Measurements from ENCODE around the gene CD226. TPM values are rescaled to one million over a fixed set of nuclear protein-coding genes. Genes with fewer than 3 reads are reported as not detected.

CD226 gene
- polyA plus RNA-seq, 1 of the 3 experiments (the other 2 are of a cell fraction) = 0.56 TPM

DNA sequence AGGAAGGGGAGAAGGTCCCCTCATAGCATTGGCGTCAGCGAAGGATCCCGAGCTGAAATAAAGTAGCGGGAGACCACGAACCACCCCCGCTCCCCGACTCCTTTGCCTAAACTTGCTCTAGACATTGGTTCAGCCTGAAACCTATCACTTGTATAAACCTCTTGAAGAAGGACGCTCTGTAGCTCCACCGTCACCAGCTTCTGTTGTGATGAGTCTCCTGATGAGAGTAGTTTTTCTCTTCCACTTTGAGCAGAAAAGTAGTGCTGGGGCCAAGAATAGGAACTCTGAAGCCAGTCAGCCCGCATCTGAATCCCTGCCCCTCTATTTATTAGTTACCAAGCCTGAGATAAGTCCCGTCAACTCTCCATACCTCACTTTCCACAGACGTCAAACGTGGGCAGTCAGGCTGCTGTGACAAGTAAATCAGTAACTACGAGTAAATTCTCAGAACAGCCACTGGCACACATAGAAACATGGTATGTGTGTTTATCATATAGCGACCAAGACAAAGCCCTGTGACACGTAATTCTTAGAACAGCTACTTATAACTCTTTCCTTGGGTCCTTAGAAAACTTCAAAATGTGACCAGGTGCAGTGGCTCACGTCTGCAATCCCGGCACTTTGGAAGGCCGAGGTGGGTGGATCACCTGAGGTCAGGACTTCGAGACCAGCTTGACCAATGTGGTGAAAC is 61.7 kb downstream of the CD226 start:
- Histone ChIP-seq H3K9ac (no peak overlapping the region), H3K27ac (ENCODE audit: low read depth in 2 of 2, low read length in 1 of 2) (no peak overlapping the region), H4K20me1 (ENCODE audit: insufficient read depth) (no peaks in the 10 kb centered on the region), H2AFZ (ENCODE audit: low read depth) (no peak overlapping the region), H3F3A (replicated peaks; ENCODE audit: insufficient read depth) (no peaks in the 10 kb centered on the region), H3K9me3 (no peaks in the 10 kb centered on the region; the same call in 1 of the 2 replicates), H3K36me3 (replicated peaks in 1 of 2; ENCODE audit: control insufficient read depth in 1 of 2, insufficient read depth in 2 of 2, low read length in 1 of 2) (no peaks in the 10 kb centered on the region), H3K9me2 (no peaks in the 10 kb centered on the region), H3K79me2 (ENCODE audit: insufficient read depth) (no peaks in the 10 kb centered on the region), H3K4me3 (ENCODE audit: low read depth in 2 of 2, low read length in 1 of 2) (no peak overlapping the region), H3K4me2 (no peak overlapping the region), H3K27me3 (ENCODE audit: insufficient read depth) (no peaks in the 10 kb centered on the region), H3K4me1 (ENCODE audit: control insufficient read depth in 1 of 2, insufficient read depth in 2 of 2, low read depth in 1 of 2, low read length in 1 of 2) (peaks cover 0 to 3% of the 10 kb centered on the region in 2 experiments; a peak in 2 of 4 replicates)
- no peak for DNase-seq
- CTCF ChIA-PET = no interaction called here
- POLR2A ChIA-PET = no interaction called here
- 93% methylated on average over 20 of the region's 20 CpGs for WGBS (ENCODE audit: low lambda C conversion rate)
- TF ChIP-seq CHD2 (IDR thresholded peaks at IDR 0.05; ENCODE audit: low read length, partially characterized antibody) = no peak
- TF ChIP-seq, protein P1, sequence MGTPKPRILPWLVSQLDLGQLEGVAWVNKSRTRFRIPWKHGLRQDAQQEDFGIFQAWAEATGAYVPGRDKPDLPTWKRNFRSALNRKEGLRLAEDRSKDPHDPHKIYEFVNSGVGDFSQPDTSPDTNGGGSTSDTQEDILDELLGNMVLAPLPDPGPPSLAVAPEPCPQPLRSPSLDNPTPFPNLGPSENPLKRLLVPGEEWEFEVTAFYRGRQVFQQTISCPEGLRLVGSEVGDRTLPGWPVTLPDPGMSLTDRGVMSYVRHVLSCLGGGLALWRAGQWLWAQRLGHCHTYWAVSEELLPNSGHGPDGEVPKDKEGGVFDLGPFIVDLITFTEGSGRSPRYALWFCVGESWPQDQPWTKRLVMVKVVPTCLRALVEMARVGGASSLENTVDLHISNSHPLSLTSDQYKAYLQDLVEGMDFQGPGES (IDR thresholded peaks at IDR 0.05; ENCODE audit: low read depth, low read length) = no peak
- TF ChIP-seq YY1 (IDR thresholded peaks at IDR 0.05; ENCODE audit: low read depth) = no peak
- no peak for TF ChIP-seq RFX5 (IDR thresholded peaks at IDR 0.05; ENCODE audit: low read length)
- TF ChIP-seq, protein P2, sequence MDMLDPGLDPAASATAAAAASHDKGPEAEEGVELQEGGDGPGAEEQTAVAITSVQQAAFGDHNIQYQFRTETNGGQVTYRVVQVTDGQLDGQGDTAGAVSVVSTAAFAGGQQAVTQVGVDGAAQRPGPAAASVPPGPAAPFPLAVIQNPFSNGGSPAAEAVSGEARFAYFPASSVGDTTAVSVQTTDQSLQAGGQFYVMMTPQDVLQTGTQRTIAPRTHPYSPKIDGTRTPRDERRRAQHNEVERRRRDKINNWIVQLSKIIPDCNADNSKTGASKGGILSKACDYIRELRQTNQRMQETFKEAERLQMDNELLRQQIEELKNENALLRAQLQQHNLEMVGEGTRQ (IDR thresholded peaks at IDR 0.05; ENCODE audit: borderline replicate concordance, low read depth, low read length) = no peak
- no peak for TF ChIP-seq TCF12 (IDR thresholded peaks at IDR 0.05)

DNA sequence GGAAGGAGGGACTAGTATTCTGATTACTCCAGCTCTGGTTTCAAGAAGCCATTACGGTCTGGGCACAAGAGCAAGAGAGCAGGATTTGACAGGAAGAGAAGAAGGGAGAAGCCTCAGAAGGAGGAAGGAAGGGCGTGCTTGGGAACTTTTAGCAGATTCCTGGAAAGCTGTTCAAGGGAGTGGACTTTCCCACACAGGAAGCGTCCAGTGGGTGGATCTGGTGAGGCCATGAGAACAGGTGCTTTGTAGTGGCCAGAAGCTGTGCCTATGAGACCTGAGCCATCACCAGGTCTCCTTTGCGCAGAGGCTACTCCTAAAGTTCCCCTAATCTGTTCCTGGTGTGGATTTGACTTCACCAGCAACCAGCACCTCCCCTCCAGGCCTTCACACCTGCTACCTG is 62.3 kb downstream of the CD226 start:
- Histone ChIP-seq H3K9me3 (no peaks in the 10 kb centered on the region; the same call in 1 of the 2 replicates), H3K4me2 (no peak overlapping the region), H3K27me3 (ENCODE audit: insufficient read depth) (no peaks in the 10 kb centered on the region), H3K9me2 (no peaks in the 10 kb centered on the region), H4K20me1 (ENCODE audit: insufficient read depth) (no peaks in the 10 kb centered on the region), H2AFZ (ENCODE audit: low read depth) (no peak overlapping the region), H3K4me3 (ENCODE audit: low read depth in 2 of 2, low read length in 1 of 2) (no peak overlapping the region), H3K79me2 (ENCODE audit: insufficient read depth) (no peaks in the 10 kb centered on the region), H3K4me1 (ENCODE audit: control insufficient read depth in 1 of 2, insufficient read depth in 2 of 2, low read depth in 1 of 2, low read length in 1 of 2) (peaks cover 0 to 3% of the 10 kb centered on the region in 2 experiments; a peak in 2 of 4 replicates), H3F3A (replicated peaks; ENCODE audit: insufficient read depth) (no peaks in the 10 kb centered on the region), H3K9ac (no peak overlapping the region), H3K27ac (ENCODE audit: low read depth in 2 of 2, low read length in 1 of 2) (no peak overlapping the region), H3K36me3 (replicated peaks in 1 of 2; ENCODE audit: control insufficient read depth in 1 of 2, insufficient read depth in 2 of 2, low read length in 1 of 2) (no peaks in the 10 kb centered on the region)
- no peak for TF ChIP-seq FOSL2 (IDR thresholded peaks at IDR 0.05; ENCODE audit: borderline replicate concordance, low read depth)
- ChIA-PET CTCF (no interaction called here), POLR2A (no interaction called here)
- no peak for DNase-seq
- 91% methylated on average over 4 of the region's 4 CpGs for WGBS (ENCODE audit: low lambda C conversion rate)

DNA sequence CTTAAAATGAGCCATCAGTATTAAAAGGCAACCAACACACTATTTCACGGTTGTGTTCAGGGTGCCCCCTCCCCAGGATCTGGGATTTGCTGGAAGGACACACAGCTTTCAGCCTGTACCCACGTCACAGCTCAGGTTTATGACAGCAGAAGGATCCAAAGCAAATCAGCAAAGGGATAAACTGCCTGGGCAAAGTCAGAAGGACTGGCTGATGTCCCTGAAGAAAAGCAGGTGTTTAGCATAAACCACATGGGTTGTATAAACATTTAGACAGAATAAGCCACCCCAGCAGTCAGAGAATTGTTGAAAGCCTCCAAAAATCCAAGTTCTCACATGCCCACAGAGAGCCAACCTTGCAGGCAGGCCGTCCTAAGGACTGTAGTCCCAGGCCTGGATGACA is 63.9 kb downstream of the CD226 start:
- POLR2A ChIA-PET = no interaction called here
- Histone ChIP-seq H3K4me3 (ENCODE audit: low read depth in 2 of 2, low read length in 1 of 2) (no peak overlapping the region), H3K9me3 (no peaks in the 10 kb centered on the region), H3F3A (replicated peaks; ENCODE audit: insufficient read depth) (no peaks in the 10 kb centered on the region), H3K27ac (ENCODE audit: low read depth in 2 of 2, low read length in 1 of 2) (no peak overlapping the region), H3K4me1 (ENCODE audit: control insufficient read depth in 1 of 2, insufficient read depth in 2 of 2, low read depth in 1 of 2, low read length in 1 of 2) (peaks cover 0 to 3% of the 10 kb centered on the region in 2 experiments; a peak in 2 of 4 replicates), H2AFZ (ENCODE audit: low read depth) (no peak overlapping the region), H4K20me1 (ENCODE audit: insufficient read depth) (no peaks in the 10 kb centered on the region), H3K9ac (no peak overlapping the region), H3K36me3 (replicated peaks in 1 of 2; ENCODE audit: control insufficient read depth in 1 of 2, insufficient read depth in 2 of 2, low read length in 1 of 2) (no peaks in the 10 kb centered on the region), H3K79me2 (ENCODE audit: insufficient read depth) (no peaks in the 10 kb centered on the region), H3K27me3 (ENCODE audit: insufficient read depth) (no peaks in the 10 kb centered on the region), H3K9me2 (no peaks in the 10 kb centered on the region), H3K4me2 (no peak overlapping the region)
- 52% methylated on average over 3 of the region's 3 CpGs for WGBS (ENCODE audit: low lambda C conversion rate)
- DNase-seq = no peak
- TF ChIP-seq EZH2phosphoT487 (IDR thresholded peaks at IDR 0.05; ENCODE audit: borderline replicate concordance, low read depth) (no peak), FOSL2 (IDR thresholded peaks at IDR 0.05; ENCODE audit: borderline replicate concordance, low read depth) (no peak), FOXM1 (IDR thresholded peaks at IDR 0.05; ENCODE audit: low read depth) (no peak), RCOR1 (IDR thresholded peaks at IDR 0.05; ENCODE audit: low read length) (no peak), MXI1 (IDR thresholded peaks at IDR 0.05; ENCODE audit: low read depth, low read length) (no peak), RAD21 (IDR thresholded peaks at IDR 0.05; ENCODE audit: low read length) (no peak), RXRA (IDR thresholded peaks at IDR 0.05; ENCODE audit: borderline replicate concordance, low read depth) (no peak)
- TF ChIP-seq, protein P3, sequence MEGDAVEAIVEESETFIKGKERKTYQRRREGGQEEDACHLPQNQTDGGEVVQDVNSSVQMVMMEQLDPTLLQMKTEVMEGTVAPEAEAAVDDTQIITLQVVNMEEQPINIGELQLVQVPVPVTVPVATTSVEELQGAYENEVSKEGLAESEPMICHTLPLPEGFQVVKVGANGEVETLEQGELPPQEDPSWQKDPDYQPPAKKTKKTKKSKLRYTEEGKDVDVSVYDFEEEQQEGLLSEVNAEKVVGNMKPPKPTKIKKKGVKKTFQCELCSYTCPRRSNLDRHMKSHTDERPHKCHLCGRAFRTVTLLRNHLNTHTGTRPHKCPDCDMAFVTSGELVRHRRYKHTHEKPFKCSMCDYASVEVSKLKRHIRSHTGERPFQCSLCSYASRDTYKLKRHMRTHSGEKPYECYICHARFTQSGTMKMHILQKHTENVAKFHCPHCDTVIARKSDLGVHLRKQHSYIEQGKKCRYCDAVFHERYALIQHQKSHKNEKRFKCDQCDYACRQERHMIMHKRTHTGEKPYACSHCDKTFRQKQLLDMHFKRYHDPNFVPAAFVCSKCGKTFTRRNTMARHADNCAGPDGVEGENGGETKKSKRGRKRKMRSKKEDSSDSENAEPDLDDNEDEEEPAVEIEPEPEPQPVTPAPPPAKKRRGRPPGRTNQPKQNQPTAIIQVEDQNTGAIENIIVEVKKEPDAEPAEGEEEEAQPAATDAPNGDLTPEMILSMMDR (IDR thresholded peaks at IDR 0.05) = no peak
- TF ChIP-seq, protein P4, sequence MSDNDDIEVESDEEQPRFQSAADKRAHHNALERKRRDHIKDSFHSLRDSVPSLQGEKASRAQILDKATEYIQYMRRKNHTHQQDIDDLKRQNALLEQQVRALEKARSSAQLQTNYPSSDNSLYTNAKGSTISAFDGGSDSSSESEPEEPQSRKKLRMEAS (IDR thresholded peaks at IDR 0.05; ENCODE audit: low read depth) = no peak
- CTCF ChIA-PET = no interaction called here
